ENCODE data around the gene SUN5. TPM values are rescaled to one million over a fixed set of nuclear protein-coding genes. Genes with fewer than 3 reads are reported as not detected.

SUN5 gene
- total and polyA plus RNA-seq, 2 experiments from 2014 or later, result not detected

- WGBS (ENCODE audit: low lambda C conversion rate, missing lambda C conversion rate), result 76% methylated on average over 6 of the region's 6 CpGs
- Histone ChIP-seq H3K36me3 (replicated peaks; ENCODE audit: insufficient read depth, low read depth) (no peaks in the 10 kb centered on the region), H3K4me1 (ENCODE audit: insufficient read depth) (no peaks in the 10 kb centered on the region), H3K4me2 (no peak overlapping the region), H3K27ac (peak overlapping the region; percentile 21), H3K4me3 (no peak overlapping the region), H3K79me2 (no peaks in the 10 kb centered on the region), H3K9me2 (replicated peaks; ENCODE audit: insufficient read depth) (no peaks in the 10 kb centered on the region), H2AFZ (no peak overlapping the region), H4K20me1 (ENCODE audit: insufficient read depth, poor library complexity, severe bottlenecking) (no peaks in the 10 kb centered on the region), H3K27me3 (peaks cover 9% of the 10 kb centered on the region), H3K9me3 (ENCODE audit: low read depth) (no peaks in the 10 kb centered on the region)
- DNase-seq (ENCODE audit: low spot score), result peak; percentile 41
- TF ChIP-seq CTCF (IDR thresholded peaks at IDR 0.05; ENCODE audit: poor library complexity) (no peak), EZH2 (IDR thresholded peaks at IDR 0.05; ENCODE audit: borderline replicate concordance) (no peak), EZH2phosphoT487 (IDR thresholded peaks at IDR 0.05; ENCODE audit: low read depth, severe bottlenecking, unreplicated experiment) (no peak)
Observed at GRCh38 chr20:33023439-33024242, 19.4 kb upstream of the SUN5 start.

GRCh38 chr20:33022694-33023438, 18.6 kb upstream of the SUN5 start:
- no peaks in the 10 kb centered on the region for H3K9me2 ChIP-seq (replicated peaks; ENCODE audit: insufficient read depth)
- H3K4me3 ChIP-seq, result no peak overlapping the region
- no peaks in the 10 kb centered on the region for H4K20me1 ChIP-seq (ENCODE audit: insufficient read depth, poor library complexity, severe bottlenecking)
- no peaks in the 10 kb centered on the region for H3K9me3 ChIP-seq (ENCODE audit: low read depth)
- TF ChIP-seq CTCF (IDR thresholded peaks at IDR 0.05; ENCODE audit: poor library complexity) (no peak), EZH2phosphoT487 (IDR thresholded peaks at IDR 0.05; ENCODE audit: low read depth, severe bottlenecking, unreplicated experiment) (no peak), EZH2 (IDR thresholded peaks at IDR 0.05; ENCODE audit: borderline replicate concordance) (no peak)
- peaks cover 9% of the 10 kb centered on the region for H3K27me3 ChIP-seq
- no peaks in the 10 kb centered on the region for H3K36me3 ChIP-seq (replicated peaks; ENCODE audit: insufficient read depth, low read depth)
- DNase-seq (ENCODE audit: low spot score), result no peak
- no peaks in the 10 kb centered on the region for H3K79me2 ChIP-seq
- H3K4me1 ChIP-seq (ENCODE audit: insufficient read depth), result no peaks in the 10 kb centered on the region
- no peak overlapping the region for H3K27ac ChIP-seq
- 86% methylated on average over 7 of the region's 7 CpGs for WGBS (ENCODE audit: low lambda C conversion rate, missing lambda C conversion rate)
- H2AFZ ChIP-seq, result no peak overlapping the region
- no peak overlapping the region for H3K4me2 ChIP-seq

- Histone ChIP-seq H3K36me3 (replicated peaks; ENCODE audit: insufficient read depth, low read depth) (no peaks in the 10 kb centered on the region), H3K4me2 (no peak overlapping the region), H4K20me1 (ENCODE audit: insufficient read depth, poor library complexity, severe bottlenecking) (no peaks in the 10 kb centered on the region), H3K4me1 (ENCODE audit: insufficient read depth) (no peaks in the 10 kb centered on the region), H3K9me2 (replicated peaks; ENCODE audit: insufficient read depth) (no peaks in the 10 kb centered on the region), H3K27me3 (peaks cover 9% of the 10 kb centered on the region), H2AFZ (no peak overlapping the region), H3K4me3 (no peak overlapping the region), H3K79me2 (no peaks in the 10 kb centered on the region), H3K27ac (no peak overlapping the region), H3K9me3 (ENCODE audit: low read depth) (no peaks in the 10 kb centered on the region)
- 89% methylated on average over 4 of the region's 4 CpGs for WGBS (ENCODE audit: low lambda C conversion rate, missing lambda C conversion rate)
- no peak for TF ChIP-seq EZH2phosphoT487 (IDR thresholded peaks at IDR 0.05; ENCODE audit: low read depth, severe bottlenecking, unreplicated experiment)
- no peak for TF ChIP-seq EZH2 (IDR thresholded peaks at IDR 0.05; ENCODE audit: borderline replicate concordance)
- TF ChIP-seq CTCF (IDR thresholded peaks at IDR 0.05; ENCODE audit: poor library complexity), result no peak
- no peak for DNase-seq (ENCODE audit: low spot score)
Observed at GRCh38 chr20:33022289-33022688, 18.1 kb upstream of the SUN5 start.

Data from hepatocyte (in vitro differentiated cells).